CD14-positive monocyte (primary cell): ENCODE results near the gene DCPS. TPM values are rescaled to one million over a fixed set of nuclear protein-coding genes. Genes with fewer than 3 reads are reported as not detected.
A peak's percentile ranks its signal among the peaks of the same experiment; 100 is the strongest.

Source experiments
- DNase-seq, 3 donors: peaks; one replicate each; pipeline ENCODE4 v3.0.0-alpha.2; 2011 to 2022
- H2AFZ ChIP-seq: 2 replicates; pipeline ENCODE4 v1.6.0; 2012; ENCODE audit warnings: mild to moderate bottlenecking, low read depth, low read length, inconsistent platforms; ENCODE audit not compliant: insufficient read depth, poor library complexity, severe bottlenecking
- H3K27ac ChIP-seq, 2 donors: 1 replicate in 1 of 2; 2 replicates in 1 of 2; pipeline ENCODE4 v1.5.1; 2012 to 2013; ENCODE audit warnings: low read length in 2 of 2, control low read depth in 1 of 2, inconsistent platforms in 1 of 2, low read depth in 1 of 2, mild to moderate bottlenecking in 1 of 2
- H3K27me3 ChIP-seq, 2 donors: one replicate each; pipeline versions ENCODE4 v1.6.0 to v1.6.1; 2011 to 2013; ENCODE audit warnings: low read length in 2 of 2; ENCODE audit not compliant: control insufficient read depth in 2 of 2, insufficient read depth in 2 of 2
- H3K36me3 ChIP-seq, 2 donors: replicated peaks in 1 of 2; 1 replicate in 1 of 2; 2 replicates in 1 of 2; pipeline versions ENCODE4 v1.5.1 to v1.6.1; 2012 to 2013; ENCODE audit warnings: low read length in 2 of 2, control low read depth in 1 of 2, inconsistent platforms in 1 of 2, mild to moderate bottlenecking in 1 of 2; ENCODE audit not compliant: insufficient read depth in 2 of 2, control insufficient read depth in 1 of 2
- H3K4me1 ChIP-seq, 2 donors: 1 replicate in 1 of 2; 2 replicates in 1 of 2; pipeline versions ENCODE4 v1.5.1 to v1.6.1; 2012 to 2013; ENCODE audit warnings: low read length in 2 of 2, control low read depth in 1 of 2, inconsistent platforms in 1 of 2, mild to moderate bottlenecking in 1 of 2, moderate library complexity in 1 of 2; ENCODE audit not compliant: insufficient read depth in 2 of 2, control insufficient read depth in 1 of 2
- H3K4me2 ChIP-seq: replicated peaks from 2 replicates; pipeline ENCODE3; 2012; ENCODE audit warnings: low read length, moderate library complexity, mild to moderate bottlenecking; ENCODE audit not compliant: poor library complexity, severe bottlenecking; ENCODE audit errors: extremely low read depth
- H3K4me3 ChIP-seq, 3 experiments: fragments of 200-600 bp in 1 of 3; sonication (generic) in 1 of 3; replicated peaks in 1 of 3; 1 replicate in 2 of 3; 2 replicates in 1 of 3; pipeline ENCODE4 v1.5.1; 2011 to 2013; ENCODE audit warnings: low read length in 3 of 3, mild to moderate bottlenecking in 3 of 3, control low read depth in 2 of 3, low read depth in 2 of 3, inconsistent platforms in 1 of 3, moderate library complexity in 1 of 3
- H3K79me2 ChIP-seq: 2 replicates; pipeline ENCODE4 v1.6.0; 2012; ENCODE audit warnings: mild to moderate bottlenecking, control low read depth, inconsistent platforms, low read length, moderate library complexity; ENCODE audit not compliant: insufficient read depth
- H3K9ac ChIP-seq: 2 replicates; pipeline ENCODE4 v1.6.0; 2017; ENCODE audit warnings: low read length, mild to moderate bottlenecking; ENCODE audit not compliant: insufficient read depth, poor library complexity, severe bottlenecking
- H3K9me3 ChIP-seq, 2 donors: replicated peaks in 1 of 2; 1 replicate in 1 of 2; 2 replicates in 1 of 2; pipeline versions ENCODE4 v1.5.1 to v1.6.1; 2012 to 2013; ENCODE audit warnings: low read length in 2 of 2, control low read depth in 1 of 2; ENCODE audit not compliant: control insufficient read depth in 1 of 2, insufficient read depth in 1 of 2
- H4K20me1 ChIP-seq: 2 replicates; pipeline ENCODE4 v1.6.0; 2012; ENCODE audit warnings: mild to moderate bottlenecking, low read length, control low read depth, moderate library complexity; ENCODE audit not compliant: insufficient read depth
- H3K27ac Mint-ChIP-seq, 7 donors: one replicate each; pipeline ENCODE4 v1.8.0; 2020; ENCODE audit warnings: mild to moderate bottlenecking in 7 of 7, mixed read lengths in 7 of 7, moderate library complexity in 6 of 7, inconsistent platforms in 2 of 7
- H3K27me3 Mint-ChIP-seq, 3 donors: one replicate each; pipeline ENCODE4 v1.8.0; 2021 to 2022; ENCODE audit warnings: low read depth in 3 of 3, mild to moderate bottlenecking in 3 of 3, mixed read lengths in 3 of 3, moderate library complexity in 3 of 3, inconsistent platforms in 1 of 3
- H3K36me3 Mint-ChIP-seq, 2 donors: one replicate each; pipeline ENCODE4 v1.8.0; 2020; ENCODE audit warnings: mixed read lengths in 2 of 2, inconsistent platforms in 1 of 2, mild to moderate bottlenecking in 1 of 2
- H3K4me1 Mint-ChIP-seq: one replicate; pipeline ENCODE4 v1.8.0; 2020; ENCODE audit warnings: mild to moderate bottlenecking, mixed read lengths
- H3K4me3 Mint-ChIP-seq, 2 donors: one replicate each; pipeline ENCODE4 v1.8.0; 2020; ENCODE audit warnings: mild to moderate bottlenecking in 2 of 2, mixed read lengths in 2 of 2, moderate library complexity in 1 of 2
- H3K9me3 Mint-ChIP-seq, 7 donors: one replicate each; pipeline ENCODE4 v1.8.0; 2020 to 2022; ENCODE audit warnings: mixed read lengths in 7 of 7, mild to moderate bottlenecking in 6 of 7, moderate library complexity in 6 of 7, inconsistent platforms in 2 of 7
- CTCF ChIP-seq: fragments of 200-600 bp; IDR thresholded peaks from one replicate; pipeline ENCODE4 v1.8.0; 2022; ENCODE audit warnings: antibody characterized with exemption, mild to moderate bottlenecking
- WGBS: methylation state at CpG from one replicate; pipeline ENCODE4 v1.1.5; 2013; ENCODE audit warnings: missing lambda C conversion rate; ENCODE audit not compliant: insufficient coverage; 5-methylcytosine and 5-hydroxymethylcytosine counted together
- intact Hi-C, 2 donors: fragments of 100-400 bp; cut with micrococcal nuclease; formaldehyde crosslinking; loops; one replicate each; pipeline versions ENCODE4 v1.15.0 to v1.15.1; 2023
- polyA plus RNA-seq, 3 donors: library from polyadenylated mRNA; depleted of rRNA in 1 of 3; unstranded in 2 of 3; stranded (reverse) in 1 of 3; fragments of 300-500 nt in 2 of 3; fragments of >200 nt in 1 of 3; fragmentation: Illumina TruSeq in 2 of 3; gene quantifications; 1 replicate in 2 of 3; 2 replicates in 1 of 3; pipeline ENCODE4 v1.2.3, GENCODE V29; 2012 to 2021

DCPS gene
- polyA plus RNA-seq, 3 donors: 26.3 to 30.7 (median 30.4) TPM

DNA sequence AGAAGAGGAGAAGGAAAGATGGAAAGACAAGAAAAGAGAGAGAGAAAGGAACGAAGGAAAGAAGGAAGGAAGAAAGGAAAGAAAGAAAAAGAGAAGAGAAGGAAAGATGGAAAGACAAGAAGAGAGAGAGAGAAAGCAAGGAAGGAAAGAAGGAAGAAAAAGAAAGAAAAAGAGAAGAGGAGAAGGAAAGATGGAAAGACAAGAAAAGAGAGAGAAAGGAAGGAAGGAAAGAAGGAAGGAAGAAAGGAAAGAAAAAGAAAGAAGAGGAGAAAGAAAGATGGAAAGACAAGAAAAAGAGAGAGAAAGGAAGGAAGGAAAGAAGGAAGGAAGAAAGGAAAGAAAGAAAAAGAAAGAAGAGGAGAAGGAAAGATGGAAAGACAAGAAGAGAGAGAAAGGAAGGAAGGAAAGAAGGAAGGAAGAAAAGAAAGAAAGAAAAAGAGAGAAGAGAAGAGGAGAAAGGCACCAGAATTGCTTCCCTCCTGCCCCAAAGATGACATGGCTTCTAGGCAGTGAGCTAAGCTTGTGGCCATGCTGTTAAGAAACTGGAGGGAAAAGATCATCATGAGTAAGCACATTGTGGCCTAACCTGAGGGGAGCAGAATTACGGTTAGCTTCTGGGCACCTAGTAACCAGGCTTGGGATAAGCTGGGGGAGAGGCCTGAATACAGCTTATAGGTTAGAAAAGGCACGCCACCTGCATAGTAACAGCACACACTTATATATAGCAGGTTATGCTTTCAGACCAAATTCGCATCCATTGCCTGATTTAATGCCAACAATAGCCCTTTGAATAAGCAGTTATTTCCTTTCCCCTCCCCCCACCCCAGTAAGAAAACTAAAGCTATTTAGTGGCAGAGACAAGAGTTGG is 49.3 kb downstream of the DCPS start:
- Mint-ChIP-seq H3K27ac (peak overlapping the region; percentile 66 to 86 (median 74)), H3K9me3 (no peaks in the 10 kb centered on the region), H3K36me3 (peaks cover 15 to 16% of the 10 kb centered on the region in 2 donors), H3K27me3 (peaks cover 0 to 9% (median 0%) of the 10 kb centered on the region in 3 donors), H3K4me1 (peaks cover 63% of the 10 kb centered on the region), H3K4me3 (peak overlapping the region in 1 of 2 donors; percentile 21)
- TF ChIP-seq CTCF: peak; percentile 22
- Histone ChIP-seq H2AFZ (no peak overlapping the region), H3K9me3 (no peaks in the 10 kb centered on the region), H3K4me2 (no peak overlapping the region), H3K27me3 (no peaks in the 10 kb centered on the region), H3K27ac (peak overlapping the region in 1 of 2 donors; percentile 29), H3K36me3 (peaks cover 8 to 9% of the 10 kb centered on the region in 2 donors), H4K20me1 (peaks cover 7% of the 10 kb centered on the region), H3K4me1 (peaks cover 52 to 68% of the 10 kb centered on the region in 2 donors), H3K79me2 (peaks cover 92% of the 10 kb centered on the region), H3K4me3 (no peak overlapping the region), H3K9ac (no peak overlapping the region)
- DNase-seq: peak in 2 of 3 donors; percentile 34 to 55
- WGBS: 32% methylated on average over 2 of the region's 4 CpGs
- intact Hi-C loops: no loop called here

GRCh38 chr11:126354631-126355323 is 50.9 kb downstream of the DCPS start:
- peaks cover 73% of the 10 kb centered on the region for H3K4me1 Mint-ChIP-seq
- Histone ChIP-seq H3K4me2 (peak overlapping the region; percentile 93), H2AFZ (peak overlapping the region; percentile 92), H3K9ac (peak overlapping the region; percentile 69), H3K4me3 (peak overlapping the region; percentile 51 to 81 (median 72)), H3K27ac (peak overlapping the region in 1 of 2 donors; percentile 67), H3K79me2 (peaks cover 92% of the 10 kb centered on the region), H3K36me3 (no peaks in the 10 kb centered on the region), H4K20me1 (peaks cover 7% of the 10 kb centered on the region), H3K27me3 (no peaks in the 10 kb centered on the region), H3K9me3 (no peaks in the 10 kb centered on the region), H3K4me1 (peaks cover 55 to 75% of the 10 kb centered on the region in 2 donors)
- no peak for TF ChIP-seq CTCF
- WGBS: 14% methylated on average over 13 of the region's 15 CpGs
- no peak for DNase-seq
- H3K9me3 Mint-ChIP-seq: no peaks in the 10 kb centered on the region
- H3K27me3 Mint-ChIP-seq: peaks cover 0 to 12% (median 0%) of the 10 kb centered on the region in 3 donors
- peak overlapping the region in 5 of 7 donors; percentile 40 to 85 (median 57) for H3K27ac Mint-ChIP-seq
- H3K4me3 Mint-ChIP-seq: peak overlapping the region; percentile 85 to 90
- intact Hi-C loops: loop anchor here in 1 of 2 donors (5.0 kb wide), 1 partner anchor 42 kb away; no protein-coding TSS in a partner anchor
- peaks cover 5 to 9% of the 10 kb centered on the region in 2 donors for H3K36me3 Mint-ChIP-seq
